Muscle of leg (tissue), 11 donors: ENCODE measurements around the gene CTNNA1. TPM values are rescaled to one million over a fixed set of nuclear protein-coding genes. Genes with fewer than 3 reads are reported as not detected.
"Not testable (repeated sequence)": the region's sequence is repeated elsewhere in the genome, so short reads cannot be mapped to it uniquely, and the experiment has no call there.

ENCODE experiments used
- DNase-seq: peaks from one replicate; pipeline ENCODE4 v3.0.0; 2013
- H3K27ac ChIP-seq: one replicate; pipeline ENCODE4 v1.5.1; 2013; ENCODE audit warnings: mild to moderate bottlenecking, low read length, control low read depth
- H3K27me3 ChIP-seq: one replicate; pipeline ENCODE4 v1.6.1; 2013; ENCODE audit warnings: low read length; ENCODE audit not compliant: control insufficient read depth, insufficient read depth
- H3K36me3 ChIP-seq: one replicate; pipeline ENCODE4 v1.6.1; 2013; ENCODE audit warnings: low read length; ENCODE audit not compliant: control insufficient read depth, insufficient read depth
- H3K4me1 ChIP-seq: one replicate; pipeline ENCODE4 v1.6.1; 2013; ENCODE audit warnings: low read length; ENCODE audit not compliant: control insufficient read depth, insufficient read depth
- H3K4me3 ChIP-seq: one replicate; pipeline ENCODE4 v1.5.1; 2013; ENCODE audit warnings: low read length, control low read depth
- H3K9me3 ChIP-seq: replicated peaks from 2 replicates; pipeline ENCODE4 v1.6.1; 2013; ENCODE audit warnings: low read depth, low read length; ENCODE audit not compliant: control insufficient read depth
- WGBS: methylation state at CpG from one replicate; pipeline ENCODE4 v1.1.5; 2013; ENCODE audit warnings: missing lambda C conversion rate; ENCODE audit not compliant: insufficient coverage; 5-methylcytosine and 5-hydroxymethylcytosine counted together
- polyA plus RNA-seq, 8 donors: library from polyadenylated mRNA; unstranded; fragments of 120-200 nt; gene quantifications; one replicate each; pipeline versions ENCODE4 v1.2.1 to v1.2.3, GENCODE V29; 2013; ENCODE audit warnings: inconsistent platforms in 1 of 8, low replicate concordance in 1 of 8; ENCODE audit not compliant: insufficient read length in 8 of 8, insufficient read depth in 1 of 8
- total RNA-seq: library from RNA; stranded (reverse); fragments of 120-200 nt; gene quantifications from one replicate; pipeline ENCODE4 v1.2.4, GENCODE V29; 2013

The CTNNA1 gene
- total and polyA plus RNA-seq, 9 donors, result 247 to 344 (median 297) TPM

DNA sequence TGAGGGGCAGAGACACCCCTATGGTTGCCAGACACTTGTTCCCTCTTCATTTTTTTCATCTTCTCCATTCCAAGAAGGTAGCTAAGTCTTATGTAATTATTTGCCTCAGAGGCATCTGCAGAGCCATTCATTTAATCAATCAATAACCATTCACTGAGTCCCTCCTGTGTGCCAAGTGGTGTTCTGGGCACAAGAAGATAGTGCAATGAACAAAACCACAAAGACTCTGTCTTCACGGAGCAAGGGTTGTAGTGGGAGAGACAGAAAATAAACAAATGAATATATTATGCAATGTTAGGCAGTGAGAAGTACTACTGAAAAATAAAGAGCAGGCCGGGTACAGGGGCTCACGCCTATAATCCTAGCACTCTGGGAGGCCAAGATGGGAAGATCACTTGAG lies 41.4 kb upstream of the CTNNA1 start:
- H3K36me3 ChIP-seq, result no peaks in the 10 kb centered on the region
- DNase-seq, result no peak
- peaks cover 5% of the 10 kb centered on the region for H3K4me1 ChIP-seq
- H3K4me3 ChIP-seq, result no peak overlapping the region
- no peak overlapping the region for H3K27ac ChIP-seq
- no peaks in the 10 kb centered on the region for H3K9me3 ChIP-seq
- peaks cover 2% of the 10 kb centered on the region for H3K27me3 ChIP-seq
- 76% methylated on average over 3 of the region's 3 CpGs for WGBS

DNA sequence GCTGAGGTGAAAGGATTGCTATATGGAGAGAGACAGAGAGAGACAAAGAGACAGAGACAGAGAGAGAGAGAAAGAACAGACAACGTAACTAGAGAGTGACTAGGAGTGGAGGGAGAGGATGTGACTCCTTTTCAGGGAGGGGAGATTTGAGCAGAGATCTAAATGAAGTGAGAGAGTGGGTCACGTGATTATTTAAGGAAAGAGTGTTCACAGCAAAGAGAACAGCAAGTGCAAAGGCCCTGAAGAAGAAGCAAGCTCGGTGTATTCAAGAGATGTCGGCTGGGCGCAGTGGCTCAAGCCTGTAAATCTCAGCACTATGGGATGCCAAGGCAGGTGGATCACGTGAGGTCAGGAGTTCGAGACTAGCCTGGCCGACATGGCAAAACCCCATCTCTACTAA lies 40.9 kb upstream of the CTNNA1 start:
- DNase-seq, result no peak

DNA sequence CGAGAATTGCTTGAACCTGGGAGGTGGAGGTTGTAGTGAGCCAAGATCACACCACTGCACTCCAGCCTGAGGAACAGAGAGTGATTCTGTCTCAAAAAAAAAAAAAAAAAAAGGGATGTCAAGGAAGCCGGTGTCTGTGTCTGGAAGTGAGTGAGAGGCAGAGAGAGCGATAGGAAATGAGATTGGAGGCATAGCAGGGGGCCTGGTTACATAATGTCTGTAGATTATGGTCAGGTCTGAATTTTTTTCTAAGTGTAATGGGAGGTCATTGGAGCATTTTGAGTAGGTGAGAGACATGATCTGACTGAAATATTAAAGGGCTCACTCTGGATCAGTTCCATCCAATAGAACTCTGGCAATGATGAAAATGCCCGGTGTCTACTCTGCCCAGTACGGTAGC lies 40.4 kb upstream of the CTNNA1 start:
- peaks cover 2% of the 10 kb centered on the region for H3K27me3 ChIP-seq
- peaks cover 7% of the 10 kb centered on the region for H3K4me1 ChIP-seq
- H3K36me3 ChIP-seq, result no peaks in the 10 kb centered on the region
- H3K27ac ChIP-seq, result no peak overlapping the region
- H3K4me3 ChIP-seq, result no peak overlapping the region
- H3K9me3 ChIP-seq, result no peaks in the 10 kb centered on the region
- 85% methylated on average over 4 of the region's 5 CpGs for WGBS
- no peak for DNase-seq

More for the DNA sequence above, 40.9 kb upstream of the CTNNA1 start:
- Histone ChIP-seq H3K27me3 (peaks cover 2% of the 10 kb centered on the region), H3K9me3 (no peaks in the 10 kb centered on the region), H3K36me3 (no peaks in the 10 kb centered on the region), H3K4me3 (no peak overlapping the region), H3K4me1 (peaks cover 7% of the 10 kb centered on the region), H3K27ac (no peak overlapping the region)
- 93% methylated on average over 8 of the region's 8 CpGs for WGBS

DNA sequence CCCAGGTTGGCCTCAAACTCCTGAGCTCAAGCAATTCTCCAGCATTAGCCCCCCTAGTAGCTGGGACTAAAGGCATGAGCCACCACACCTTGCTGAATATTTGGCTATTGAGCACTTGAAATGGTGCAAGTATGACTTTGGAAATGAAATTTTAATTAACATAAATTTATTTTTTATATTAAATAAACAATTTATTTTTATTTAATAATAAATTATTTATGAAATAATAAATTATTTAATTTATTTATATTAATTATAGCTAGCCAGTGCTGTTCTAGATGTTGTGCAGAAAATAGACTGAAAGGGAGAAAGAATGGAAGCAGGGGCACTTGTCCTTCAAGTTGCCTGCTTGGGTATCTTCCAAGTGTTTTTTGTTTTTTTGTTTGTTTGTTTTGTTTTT lies 40.0 kb upstream of the CTNNA1 start:
- H3K9me3 ChIP-seq, result no peaks in the 10 kb centered on the region
- H3K27ac ChIP-seq, result no peak overlapping the region
- H3K36me3 ChIP-seq, result no peaks in the 10 kb centered on the region
- H3K27me3 ChIP-seq, result peaks cover 2% of the 10 kb centered on the region
- peaks cover 7% of the 10 kb centered on the region for H3K4me1 ChIP-seq
- no peak for DNase-seq
- no peak overlapping the region for H3K4me3 ChIP-seq

DNA sequence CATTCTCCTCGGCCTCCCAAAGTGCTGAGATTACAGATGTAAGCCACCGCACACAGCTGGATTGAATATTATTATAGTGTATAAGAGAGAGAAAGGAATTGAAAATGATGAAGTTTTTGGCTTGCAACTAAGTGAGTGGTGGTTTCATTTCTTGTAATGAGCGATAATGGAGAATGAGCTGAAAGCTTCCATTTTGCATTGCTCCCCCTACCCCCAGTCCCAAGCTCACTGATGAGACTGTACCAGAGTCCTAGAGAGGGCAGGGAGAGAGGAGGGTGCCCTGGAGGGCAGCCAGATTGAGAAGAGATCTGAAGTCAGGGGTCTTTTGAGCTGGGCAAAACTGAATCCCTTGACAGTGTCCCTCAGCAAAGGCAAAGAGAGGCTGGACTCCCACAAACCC lies 38.5 kb upstream of the CTNNA1 start:
- no CpG with 5 or more reads among the region's 3 CpGs for WGBS

DNA sequence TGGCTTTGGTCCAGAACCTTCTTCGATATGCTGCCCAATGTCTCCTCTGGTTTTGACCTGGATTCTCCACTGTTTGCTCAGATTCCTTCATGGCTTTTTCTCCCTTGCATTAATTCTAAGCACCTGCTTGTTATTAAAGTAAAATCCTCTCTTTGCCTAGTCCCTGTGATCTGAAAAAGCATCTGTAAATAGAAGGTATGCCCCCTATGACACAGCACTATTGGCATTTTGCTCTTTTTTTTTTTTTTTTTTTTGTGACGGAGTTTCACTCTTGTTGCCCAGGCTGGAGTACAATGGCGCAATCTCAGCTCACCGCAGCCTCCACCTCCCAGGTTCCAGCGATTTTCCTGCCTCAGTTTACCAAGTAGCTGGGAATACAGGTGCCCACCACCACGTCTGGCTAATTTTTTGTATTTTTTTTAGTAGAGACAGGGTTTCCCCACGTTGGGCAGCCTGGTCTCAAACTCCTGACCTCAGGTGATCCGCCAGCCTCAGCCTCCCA lies 37.2 kb upstream of the CTNNA1 start:
- WGBS, result 47% methylated on average over 4 of the region's 8 CpGs
- H3K4me3 ChIP-seq, H3K4me1 ChIP-seq, H3K36me3 ChIP-seq, H3K27me3 ChIP-seq, H3K9me3 ChIP-seq, DNase-seq, H3K27ac ChIP-seq: not testable (repeated sequence)

More for the DNA sequence above, 38.5 kb upstream of the CTNNA1 start:
- no peaks in the 10 kb centered on the region for H3K36me3 ChIP-seq
- no peak overlapping the region for H3K27ac ChIP-seq
- H3K4me1 ChIP-seq, result peaks cover 7% of the 10 kb centered on the region
- H3K4me3 ChIP-seq, result no peak overlapping the region
- peaks cover 2% of the 10 kb centered on the region for H3K27me3 ChIP-seq
- H3K9me3 ChIP-seq, result no peaks in the 10 kb centered on the region
- no peak for DNase-seq

DNA sequence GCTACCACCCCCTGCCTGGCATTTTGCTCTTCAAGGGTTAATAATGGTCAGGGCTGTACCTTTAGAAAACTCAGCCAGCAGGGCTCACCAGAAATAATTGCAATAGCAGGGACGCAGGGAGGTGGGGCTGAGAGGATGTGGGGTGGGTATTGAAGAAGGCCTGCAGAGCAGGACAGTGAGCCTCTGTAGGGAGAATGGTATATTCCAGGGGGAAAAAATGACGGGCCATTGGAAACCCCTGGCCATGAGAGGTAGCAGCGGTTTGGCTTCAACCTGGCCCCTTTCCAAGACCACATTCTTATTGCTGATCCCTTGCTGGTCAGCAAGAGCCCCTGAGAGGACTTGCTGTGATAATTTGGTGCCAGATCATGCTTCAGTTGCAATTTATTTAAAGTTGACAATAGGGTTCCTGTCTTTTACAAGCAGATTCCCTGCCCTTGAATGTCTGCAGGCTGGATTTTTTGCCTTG lies 36.7 kb upstream of the CTNNA1 start:
- DNase-seq, result peak; percentile 36
- Histone ChIP-seq H3K27me3 (peaks cover 2% of the 10 kb centered on the region), H3K4me3 (no peak overlapping the region), H3K9me3 (no peaks in the 10 kb centered on the region), H3K4me1 (peaks cover 7% of the 10 kb centered on the region), H3K36me3 (no peaks in the 10 kb centered on the region), H3K27ac (no peak overlapping the region)
- 8% methylated on average over 1 of the region's 3 CpGs for WGBS

DNA sequence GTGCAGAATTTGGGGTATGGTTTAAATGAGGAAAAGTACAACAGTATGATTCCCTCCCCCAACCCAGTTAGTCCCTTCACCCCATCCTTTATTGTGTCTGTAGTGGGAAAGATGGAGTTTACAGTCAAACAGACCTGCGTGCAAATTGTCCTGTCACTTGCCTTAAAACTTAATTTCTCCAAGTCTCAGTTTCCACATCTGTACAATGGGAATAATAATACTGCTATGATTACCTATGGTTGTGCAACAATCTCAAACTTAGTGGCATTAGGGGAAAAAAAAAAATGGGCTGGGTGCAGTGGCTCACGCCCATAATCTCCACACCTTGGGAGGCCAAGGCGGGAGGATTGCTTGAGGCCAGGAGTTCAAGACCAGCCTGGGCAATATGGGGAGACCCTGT lies 35.8 kb upstream of the CTNNA1 start:
- Histone ChIP-seq H3K9me3 (no peaks in the 10 kb centered on the region), H3K4me3 (no peak overlapping the region), H3K27ac (no peak overlapping the region), H3K36me3 (no peaks in the 10 kb centered on the region), H3K4me1 (peaks cover 7% of the 10 kb centered on the region), H3K27me3 (peaks cover 2% of the 10 kb centered on the region)
- 60% methylated on average over 1 of the region's 3 CpGs for WGBS
- no peak for DNase-seq

DNA sequence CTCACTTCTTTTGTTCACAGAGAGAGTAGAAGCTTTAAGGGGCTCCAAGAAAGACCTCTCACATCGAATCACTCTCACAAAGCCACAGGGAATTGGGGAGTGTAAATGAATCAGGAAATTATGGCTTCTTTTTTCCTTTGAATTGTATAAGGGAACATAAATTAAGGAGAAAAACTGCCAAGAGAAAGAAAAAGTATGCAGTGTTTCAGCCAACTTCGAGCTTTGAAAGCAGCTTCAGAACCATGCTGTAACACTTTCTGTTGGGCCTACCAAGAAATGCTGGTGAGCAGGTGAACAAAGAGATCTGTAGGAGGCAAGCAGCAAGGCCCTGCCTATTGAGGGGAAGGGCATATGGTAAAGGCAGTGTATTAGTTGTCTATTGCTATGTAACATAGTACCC lies 33.4 kb upstream of the CTNNA1 start:
- 22% methylated on average over 1 of the region's 2 CpGs for WGBS
- peak; percentile 43 for DNase-seq
- Histone ChIP-seq H3K9me3 (no peaks in the 10 kb centered on the region), H3K27me3 (peaks cover 3% of the 10 kb centered on the region), H3K36me3 (no peaks in the 10 kb centered on the region), H3K4me1 (peaks cover 16% of the 10 kb centered on the region), H3K4me3 (no peak overlapping the region), H3K27ac (no peak overlapping the region)

DNA sequence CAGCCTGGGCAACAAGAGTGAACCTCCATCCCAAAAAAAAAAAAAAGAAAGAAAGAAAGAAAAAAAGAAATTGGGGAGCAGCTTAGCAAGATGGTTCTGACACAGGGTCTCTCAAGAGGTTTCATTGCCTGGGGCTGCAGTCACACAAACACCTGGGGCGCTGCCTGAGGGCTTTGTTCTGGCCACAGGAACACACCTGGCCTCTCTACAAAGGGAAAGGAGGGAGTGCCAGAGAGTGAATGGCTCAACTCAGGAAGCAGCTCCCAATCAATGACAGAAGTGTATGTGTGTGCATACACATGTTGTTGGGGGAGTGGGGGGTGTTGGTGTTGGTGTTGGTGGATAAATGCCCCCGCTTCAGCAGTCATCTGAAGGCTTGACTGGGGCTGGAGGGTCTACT lies 32.4 kb upstream of the CTNNA1 start:
- Histone ChIP-seq H3K36me3 (no peaks in the 10 kb centered on the region), H3K4me3 (no peak overlapping the region)

DNA sequence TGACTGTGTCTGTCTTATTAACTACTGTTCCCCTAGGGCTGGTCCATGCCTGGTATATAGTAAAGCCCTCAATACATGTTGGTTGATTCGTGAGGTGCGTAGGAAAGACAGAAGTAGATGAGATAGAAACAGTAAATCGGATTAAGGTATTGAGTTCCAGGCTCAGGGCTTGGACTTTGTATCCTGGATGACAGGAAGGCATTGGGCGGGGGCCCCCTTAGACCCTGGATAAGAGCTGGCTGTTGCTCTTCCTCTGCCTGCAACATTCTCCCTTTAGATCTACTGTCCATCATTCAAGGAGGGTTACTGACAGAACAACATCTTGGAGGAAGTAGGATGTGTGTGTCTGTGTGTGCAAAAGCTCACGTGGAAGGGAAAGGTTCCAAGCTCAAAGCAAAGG lies 31.2 kb upstream of the CTNNA1 start:
- Histone ChIP-seq H3K4me3 (no peak overlapping the region), H3K27me3 (peaks cover 3% of the 10 kb centered on the region), H3K27ac (no peak overlapping the region), H3K36me3 (no peaks in the 10 kb centered on the region), H3K4me1 (peaks cover 23% of the 10 kb centered on the region), H3K9me3 (no peaks in the 10 kb centered on the region)
- WGBS, result 86% methylated on average over 3 of the region's 5 CpGs
- no peak for DNase-seq

More for the DNA sequence above, 32.4 kb upstream of the CTNNA1 start:
- WGBS, result 100% methylated on average over 2 of the region's 2 CpGs
- Histone ChIP-seq H3K4me1 (peaks cover 26% of the 10 kb centered on the region), H3K27ac (no peak overlapping the region), H3K27me3 (peaks cover 3% of the 10 kb centered on the region), H3K9me3 (no peaks in the 10 kb centered on the region)
- DNase-seq, result no peak
